ENCODE measurements around the gene SLC13A4.

GRCh38 chr7:135747366-135747765 lies 19.4 kb upstream of the SLC13A4 start:
- no peak for TF ChIP-seq CTCF (IDR thresholded peaks at IDR 0.05; ENCODE audit: borderline replicate concordance, extremely low read depth, low read length, poor library complexity, severe bottlenecking)
- TF ChIP-seq EZH2 (IDR thresholded peaks at IDR 0.05; ENCODE audit: borderline replicate concordance, low read depth, low read length, severe bottlenecking) = no peak

All from DND-41 (cell line).